Neural cell (in vitro differentiated cells): ENCODE measurements around the gene SLC15A5. TPM values are rescaled to one million over a fixed set of nuclear protein-coding genes. Genes with fewer than 3 reads are reported as not detected.

Experiments
- H2AFZ ChIP-seq: fragments of 200-600, 300-800 bp; sonication (generic), shearing (Covaris generic); 2 replicates; pipeline ENCODE4 v1.6.0; 2014; ENCODE audit warnings: low read depth, mild to moderate bottlenecking, antibody characterized with exemption, low read length, moderate library complexity
- H3F3A ChIP-seq: fragments of 200-600 bp; shearing (Covaris generic); 2 replicates; pipeline ENCODE4 v1.6.1; 2016; ENCODE audit warnings: mild to moderate bottlenecking, moderate library complexity, mixed read lengths, antibody characterized with exemption, low read length; ENCODE audit not compliant: insufficient read depth, poor library complexity, severe bottlenecking
- H3K27ac ChIP-seq: fragments of 200-600, 300-800 bp; sonication (generic), shearing (Covaris generic); 2 replicates; pipeline ENCODE4 v1.5.1; 2014; ENCODE audit warnings: mild to moderate bottlenecking, low read length, moderate library complexity
- H3K27me3 ChIP-seq: fragments of 300-800, 200-600 bp; sonication (generic), shearing (Covaris generic); 2 replicates; pipeline ENCODE4 v1.6.0; 2014; ENCODE audit warnings: mild to moderate bottlenecking, low read depth, low read length, moderate library complexity; ENCODE audit not compliant: insufficient read depth
- H3K36me3 ChIP-seq: fragments of 300-800, 200-600 bp; sonication (generic), shearing (Covaris generic); 2 replicates; pipeline ENCODE4 v1.5.1; 2014; ENCODE audit warnings: mild to moderate bottlenecking, antibody characterized with exemption, low read length, moderate library complexity; ENCODE audit not compliant: insufficient read depth
- H3K4me2 ChIP-seq: fragments of 300-800, 200-600 bp; sonication (generic), shearing (Covaris generic); 2 replicates; pipeline ENCODE4 v1.6.0; 2014; ENCODE audit warnings: mild to moderate bottlenecking, low read length
- H3K4me3 ChIP-seq: fragments of 300-800, 200-600 bp; sonication (generic), shearing (Covaris generic); 2 replicates; pipeline ENCODE4 v1.5.1; 2014; ENCODE audit warnings: mild to moderate bottlenecking, low read length, moderate library complexity
- H3K79me2 ChIP-seq: fragments of 200-600 bp; shearing (Covaris generic); replicated peaks from 2 replicates; pipeline ENCODE4 v1.6.0; 2014; ENCODE audit warnings: mild to moderate bottlenecking, low read length, moderate library complexity; ENCODE audit not compliant: insufficient read depth
- H3K9ac ChIP-seq: fragments of 300-800, 200-600 bp; sonication (generic), shearing (Covaris generic); 2 replicates; pipeline ENCODE4 v1.6.1; 2016; ENCODE audit warnings: mild to moderate bottlenecking, low read length, mixed read lengths
- H3K9me2 ChIP-seq: fragments of 200-600 bp; shearing (Covaris generic); 2 replicates; pipeline ENCODE4 v1.6.1; 2016; ENCODE audit warnings: mild to moderate bottlenecking, low read length, mixed read lengths; ENCODE audit not compliant: insufficient read depth
- H3K9me3 ChIP-seq: fragments of 200-600, 300-800 bp; sonication (generic), shearing (Covaris generic); 2 replicates; pipeline ENCODE4 v1.6.1; 2016; ENCODE audit warnings: mild to moderate bottlenecking, mixed run types, low read length, moderate library complexity, mixed read lengths
- H4K20me1 ChIP-seq: fragments of 200-600 bp; shearing (Covaris generic); 2 replicates; pipeline ENCODE4 v1.6.1; 2016; ENCODE audit warnings: mild to moderate bottlenecking, mixed run types; ENCODE audit not compliant: insufficient read depth
- EP300 ChIP-seq: fragments of 450-650 bp; conservative IDR thresholded peaks from 2 replicates; pipeline ENCODE4 v1.6.1; 2014; ENCODE audit warnings: antibody characterized with exemption, mild to moderate bottlenecking, moderate library complexity; ENCODE audit not compliant: poor library complexity, severe bottlenecking
- EZH2 ChIP-seq: fragments of 200-600, 300-800 bp; shearing (Covaris generic), sonication (generic); IDR thresholded peaks from 2 replicates; pipeline ENCODE4 v1.6.1; 2014; ENCODE audit warnings: antibody characterized with exemption, low read length, borderline replicate concordance, mild to moderate bottlenecking; ENCODE audit not compliant: insufficient read depth, poor library complexity, severe bottlenecking
- MXI1 ChIP-seq: fragments of 450-650 bp; conservative IDR thresholded peaks from 2 replicates; pipeline ENCODE4 v1.6.1; 2014; ENCODE audit warnings: antibody characterized with exemption, mild to moderate bottlenecking; ENCODE audit not compliant: poor library complexity, severe bottlenecking
- POLR2AphosphoS5 ChIP-seq: IDR thresholded peaks from 2 replicates; pipeline ENCODE4 v1.6.1; 2012
- RAD21 ChIP-seq: fragments of 450-650 bp; conservative IDR thresholded peaks from 2 replicates; pipeline ENCODE4 v1.6.1; 2014; ENCODE audit warnings: antibody characterized with exemption, mild to moderate bottlenecking, moderate library complexity
- SMC3 ChIP-seq: fragments of 450-650 bp; conservative IDR thresholded peaks from 2 replicates; pipeline ENCODE4 v1.6.1; 2014; ENCODE audit warnings: antibody characterized with exemption, mild to moderate bottlenecking, moderate library complexity; ENCODE audit not compliant: poor library complexity
- TAF1 ChIP-seq: IDR thresholded peaks from 2 replicates; pipeline ENCODE4 v1.6.1; 2012; ENCODE audit warnings: low read depth
- polyA plus RNA-seq: library from polyadenylated mRNA; depleted of rRNA; stranded (reverse); fragments of >200 nt; gene quantifications from 2 replicates; pipeline ENCODE4 v1.2.3, GENCODE V29; 2014
- TF ChIP-seq, protein P1 (sequence below): IDR thresholded peaks from 2 replicates; pipeline ENCODE4 v1.6.1; 2012; ENCODE audit warnings: borderline replicate concordance
- TF ChIP-seq, protein P2 (sequence below): fragments of 450-650 bp; IDR thresholded peaks from 2 replicates; pipeline ENCODE4 v1.5.1; 2014; ENCODE audit warnings: antibody characterized with exemption, mild to moderate bottlenecking, moderate library complexity; ENCODE audit not compliant: poor library complexity, severe bottlenecking

The SLC15A5 gene
- polyA plus RNA-seq, 1 donor from 2014 or later, result not detected

- H4K20me1 ChIP-seq, result no peaks in the 10 kb centered on the region
- no peak overlapping the region for H3K27ac ChIP-seq
- H3K79me2 ChIP-seq, result no peaks in the 10 kb centered on the region
- H3K4me3 ChIP-seq, result no peak overlapping the region
- H3F3A ChIP-seq, result no peaks in the 10 kb centered on the region
- H3K27me3 ChIP-seq, result no peaks in the 10 kb centered on the region
- H2AFZ ChIP-seq, result no peak overlapping the region
- no peaks in the 10 kb centered on the region for H3K36me3 ChIP-seq
- no peak for TF ChIP-seq EZH2
- TF ChIP-seq, protein P1, sequence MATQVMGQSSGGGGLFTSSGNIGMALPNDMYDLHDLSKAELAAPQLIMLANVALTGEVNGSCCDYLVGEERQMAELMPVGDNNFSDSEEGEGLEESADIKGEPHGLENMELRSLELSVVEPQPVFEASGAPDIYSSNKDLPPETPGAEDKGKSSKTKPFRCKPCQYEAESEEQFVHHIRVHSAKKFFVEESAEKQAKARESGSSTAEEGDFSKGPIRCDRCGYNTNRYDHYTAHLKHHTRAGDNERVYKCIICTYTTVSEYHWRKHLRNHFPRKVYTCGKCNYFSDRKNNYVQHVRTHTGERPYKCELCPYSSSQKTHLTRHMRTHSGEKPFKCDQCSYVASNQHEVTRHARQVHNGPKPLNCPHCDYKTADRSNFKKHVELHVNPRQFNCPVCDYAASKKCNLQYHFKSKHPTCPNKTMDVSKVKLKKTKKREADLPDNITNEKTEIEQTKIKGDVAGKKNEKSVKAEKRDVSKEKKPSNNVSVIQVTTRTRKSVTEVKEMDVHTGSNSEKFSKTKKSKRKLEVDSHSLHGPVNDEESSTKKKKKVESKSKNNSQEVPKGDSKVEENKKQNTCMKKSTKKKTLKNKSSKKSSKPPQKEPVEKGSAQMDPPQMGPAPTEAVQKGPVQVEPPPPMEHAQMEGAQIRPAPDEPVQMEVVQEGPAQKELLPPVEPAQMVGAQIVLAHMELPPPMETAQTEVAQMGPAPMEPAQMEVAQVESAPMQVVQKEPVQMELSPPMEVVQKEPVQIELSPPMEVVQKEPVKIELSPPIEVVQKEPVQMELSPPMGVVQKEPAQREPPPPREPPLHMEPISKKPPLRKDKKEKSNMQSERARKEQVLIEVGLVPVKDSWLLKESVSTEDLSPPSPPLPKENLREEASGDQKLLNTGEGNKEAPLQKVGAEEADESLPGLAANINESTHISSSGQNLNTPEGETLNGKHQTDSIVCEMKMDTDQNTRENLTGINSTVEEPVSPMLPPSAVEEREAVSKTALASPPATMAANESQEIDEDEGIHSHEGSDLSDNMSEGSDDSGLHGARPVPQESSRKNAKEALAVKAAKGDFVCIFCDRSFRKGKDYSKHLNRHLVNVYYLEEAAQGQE, result no peak
- no peak for TF ChIP-seq EP300
- TF ChIP-seq MXI1, result no peak
- no peak for TF ChIP-seq TAF1
- no peak for TF ChIP-seq RAD21
- no peak for TF ChIP-seq POLR2AphosphoS5
- H3K9ac ChIP-seq, result no peak overlapping the region
- no peaks in the 10 kb centered on the region for H3K9me2 ChIP-seq
- no peaks in the 10 kb centered on the region for H3K9me3 ChIP-seq
- no peak overlapping the region for H3K4me2 ChIP-seq
Measured at GRCh38 chr12:16246264-16246663, 31.2 kb downstream of the SLC15A5 start.

- no peaks in the 10 kb centered on the region for H4K20me1 ChIP-seq
- no peak for TF ChIP-seq TAF1
- TF ChIP-seq, protein P2, sequence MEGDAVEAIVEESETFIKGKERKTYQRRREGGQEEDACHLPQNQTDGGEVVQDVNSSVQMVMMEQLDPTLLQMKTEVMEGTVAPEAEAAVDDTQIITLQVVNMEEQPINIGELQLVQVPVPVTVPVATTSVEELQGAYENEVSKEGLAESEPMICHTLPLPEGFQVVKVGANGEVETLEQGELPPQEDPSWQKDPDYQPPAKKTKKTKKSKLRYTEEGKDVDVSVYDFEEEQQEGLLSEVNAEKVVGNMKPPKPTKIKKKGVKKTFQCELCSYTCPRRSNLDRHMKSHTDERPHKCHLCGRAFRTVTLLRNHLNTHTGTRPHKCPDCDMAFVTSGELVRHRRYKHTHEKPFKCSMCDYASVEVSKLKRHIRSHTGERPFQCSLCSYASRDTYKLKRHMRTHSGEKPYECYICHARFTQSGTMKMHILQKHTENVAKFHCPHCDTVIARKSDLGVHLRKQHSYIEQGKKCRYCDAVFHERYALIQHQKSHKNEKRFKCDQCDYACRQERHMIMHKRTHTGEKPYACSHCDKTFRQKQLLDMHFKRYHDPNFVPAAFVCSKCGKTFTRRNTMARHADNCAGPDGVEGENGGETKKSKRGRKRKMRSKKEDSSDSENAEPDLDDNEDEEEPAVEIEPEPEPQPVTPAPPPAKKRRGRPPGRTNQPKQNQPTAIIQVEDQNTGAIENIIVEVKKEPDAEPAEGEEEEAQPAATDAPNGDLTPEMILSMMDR, result no peak
- TF ChIP-seq SMC3, result no peak
- no peak for TF ChIP-seq MXI1
- TF ChIP-seq EP300, result no peak
- TF ChIP-seq, protein P1, result no peak
- TF ChIP-seq POLR2AphosphoS5, result no peak
- TF ChIP-seq EZH2, result no peak
- TF ChIP-seq RAD21, result no peak
- no peak overlapping the region for H3K4me2 ChIP-seq
- H3K9me2 ChIP-seq, result no peaks in the 10 kb centered on the region
- H3K9ac ChIP-seq, result no peak overlapping the region
- no peak overlapping the region for H2AFZ ChIP-seq
- H3K27ac ChIP-seq, result no peak overlapping the region
- H3K36me3 ChIP-seq, result no peaks in the 10 kb centered on the region
- no peaks in the 10 kb centered on the region for H3F3A ChIP-seq
- H3K4me3 ChIP-seq, result no peak overlapping the region
- H3K27me3 ChIP-seq, result no peaks in the 10 kb centered on the region
- H3K9me3 ChIP-seq, result no peaks in the 10 kb centered on the region
- H3K79me2 ChIP-seq, result no peaks in the 10 kb centered on the region
Measured at GRCh38 chr12:16245209-16245608, 32.3 kb downstream of the SLC15A5 start.
